CD8-positive, alpha-beta memory T cell (primary cell): Measurements from ENCODE around the gene CDH12. TPM values are rescaled to one million over a fixed set of nuclear protein-coding genes. Genes with fewer than 3 reads are reported as not detected.

Experiments used
- CTCF ChIA-PET: fragments of 350-600 bp; sonication (Branson Sonifier 250); formaldehyde crosslinking; loops from one replicate; lab custom pipeline; 2021; ENCODE audit warnings: antibody characterized with exemption; lab: Charles Lee
- POLR2A ChIA-PET: fragments of 350-600 bp; sonication (Branson Sonifier 250); formaldehyde crosslinking; loops from one replicate; lab custom pipeline; 2021; ENCODE audit warnings: antibody characterized with exemption; lab: Charles Lee
- DNase-seq, 5 donors: peaks; one replicate each; pipeline versions ENCODE4 v3.0.0 to v3.0.0-alpha.2; 2020 to 2022; ENCODE audit warnings: mixed read lengths in 1 of 5
- H3K27ac ChIP-seq: one replicate; pipeline ENCODE4 v1.7.0; 2013; ENCODE audit warnings: low read depth, mild to moderate bottlenecking, low read length, moderate library complexity
- H3K27me3 ChIP-seq: 2 replicates; pipeline ENCODE4 v1.7.0; 2013; ENCODE audit warnings: low read length, mild to moderate bottlenecking; ENCODE audit not compliant: insufficient read depth, poor library complexity, severe bottlenecking
- H3K36me3 ChIP-seq: 2 replicates; pipeline ENCODE4 v1.7.0; 2013; ENCODE audit warnings: mild to moderate bottlenecking, low read length, moderate library complexity; ENCODE audit not compliant: insufficient read depth
- H3K4me1 ChIP-seq: 2 replicates; pipeline ENCODE4 v1.7.0; 2013; ENCODE audit warnings: mild to moderate bottlenecking, low read length, moderate library complexity; ENCODE audit not compliant: insufficient read depth
- H3K4me3 ChIP-seq: 2 replicates; pipeline ENCODE4 v1.7.0; 2013; ENCODE audit warnings: mild to moderate bottlenecking, low read length
- H3K9me3 ChIP-seq: 2 replicates; pipeline ENCODE4 v1.7.0; 2013; ENCODE audit warnings: mild to moderate bottlenecking, low read length
- H3K27ac Mint-ChIP-seq, 8 donors: one replicate each; pipeline ENCODE4 v1.8.0; 2020 to 2021; ENCODE audit warnings: mixed read lengths in 8 of 8, mild to moderate bottlenecking in 6 of 8, inconsistent platforms in 3 of 8, moderate library complexity in 3 of 8
- H3K27me3 Mint-ChIP-seq, 2 donors: one replicate each; pipeline ENCODE4 v1.8.0; 2020 to 2021; ENCODE audit warnings: mixed read lengths in 2 of 2, mild to moderate bottlenecking in 1 of 2, moderate library complexity in 1 of 2
- H3K36me3 Mint-ChIP-seq, 3 donors: one replicate each; pipeline ENCODE4 v1.8.0; 2020 to 2021; ENCODE audit warnings: mixed read lengths in 3 of 3, inconsistent platforms in 1 of 3, mild to moderate bottlenecking in 1 of 3
- H3K4me1 Mint-ChIP-seq, 3 donors: one replicate each; pipeline ENCODE4 v1.8.0; 2020 to 2021; ENCODE audit warnings: mixed read lengths in 3 of 3, inconsistent platforms in 1 of 3, mild to moderate bottlenecking in 1 of 3
- H3K4me3 Mint-ChIP-seq, 7 donors: one replicate each; pipeline ENCODE4 v1.8.0; 2020 to 2021; ENCODE audit warnings: mixed read lengths in 7 of 7, mild to moderate bottlenecking in 6 of 7, moderate library complexity in 4 of 7, inconsistent platforms in 2 of 7
- H3K9me3 Mint-ChIP-seq, 5 donors: one replicate each; pipeline ENCODE4 v1.8.0; 2020 to 2022; ENCODE audit warnings: mixed read lengths in 5 of 5, mild to moderate bottlenecking in 3 of 5, moderate library complexity in 2 of 5, inconsistent platforms in 1 of 5
- polyA plus RNA-seq: library from polyadenylated mRNA; unstranded; fragments of 300-500 nt; fragmentation: Illumina TruSeq; gene quantifications from one replicate; pipeline ENCODE4 v1.2.3, GENCODE V29; 2021
- total RNA-seq, 2 experiments: library from RNA; stranded (reverse); gene quantifications; one replicate each; pipeline ENCODE4 v1.2.3, GENCODE V29; 2021

Gene CDH12
- total and polyA plus RNA-seq, 3 experiments from 2014 or later, result not detected

DNA sequence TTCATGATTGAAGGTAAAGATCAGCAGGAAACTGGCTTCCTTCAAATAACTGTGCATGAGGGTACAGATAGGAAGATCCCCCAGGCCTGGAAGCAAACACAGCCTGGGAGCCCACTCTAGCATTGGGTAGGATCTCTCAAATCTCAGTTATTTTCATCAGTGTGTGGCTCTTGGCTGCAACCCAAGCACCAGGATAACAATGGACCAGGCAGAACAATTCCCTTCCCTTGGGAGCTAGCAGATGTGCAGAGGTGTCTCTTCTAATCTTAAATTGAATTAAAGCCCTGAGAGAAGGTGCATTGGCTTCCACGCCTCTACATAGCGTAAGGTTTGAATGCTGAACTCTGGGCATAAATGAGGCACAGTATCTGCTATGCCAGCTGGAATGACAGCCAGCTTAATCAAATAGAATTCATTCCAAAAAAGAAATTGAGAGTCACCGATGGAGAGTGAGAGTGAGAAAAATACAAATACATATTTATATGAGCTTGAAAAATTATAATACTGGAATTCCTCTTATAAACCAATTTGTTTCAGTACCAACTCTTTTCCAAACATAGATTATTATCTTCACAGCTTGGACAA is 957.3 kb downstream of the CDH12 start:
- H3K4me1 Mint-ChIP-seq, result no peaks in the 10 kb centered on the region
- no peaks in the 10 kb centered on the region for H3K4me1 ChIP-seq
- no peak overlapping the region for H3K4me3 ChIP-seq
- DNase-seq, result no peak
- no peak overlapping the region for H3K27ac Mint-ChIP-seq
- H3K36me3 ChIP-seq, result no peaks in the 10 kb centered on the region
- no peak overlapping the region for H3K4me3 Mint-ChIP-seq
- H3K27me3 Mint-ChIP-seq, result no peaks in the 10 kb centered on the region
- CTCF ChIA-PET, result no interaction called here
- H3K9me3 Mint-ChIP-seq, result peaks cover 0 to 37% (median 6%) of the 10 kb centered on the region in 5 donors
- POLR2A ChIA-PET, result no interaction called here
- no peaks in the 10 kb centered on the region for H3K27me3 ChIP-seq
- H3K9me3 ChIP-seq, result no peaks in the 10 kb centered on the region
- H3K27ac ChIP-seq, result no peak overlapping the region
- H3K36me3 Mint-ChIP-seq, result no peaks in the 10 kb centered on the region

DNA sequence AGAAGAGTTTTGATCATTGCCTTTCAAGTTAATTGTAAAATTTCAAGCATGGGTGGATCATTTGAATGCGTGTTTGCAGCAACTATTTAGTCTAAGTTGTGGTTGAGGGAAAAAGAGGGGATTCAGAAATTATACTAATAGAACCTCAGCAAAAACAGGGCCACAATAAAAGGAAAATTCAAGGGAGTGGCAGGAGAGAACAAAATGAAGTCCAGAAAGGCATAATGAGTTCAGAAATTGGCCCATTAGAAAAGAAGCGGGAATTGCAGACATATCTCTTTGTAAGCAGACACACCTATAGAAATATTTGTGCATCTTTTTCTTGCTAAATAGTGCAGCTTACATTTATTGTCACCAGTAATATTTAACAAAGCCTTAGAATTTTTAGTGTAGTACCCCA is 960.0 kb downstream of the CDH12 start:
- ChIA-PET CTCF (no interaction called here), POLR2A (no interaction called here)
- Mint-ChIP-seq H3K27ac (no peak overlapping the region), H3K27me3 (no peaks in the 10 kb centered on the region), H3K4me1 (no peaks in the 10 kb centered on the region), H3K9me3 (peaks cover 0 to 36% (median 6%) of the 10 kb centered on the region in 5 donors), H3K4me3 (no peak overlapping the region), H3K36me3 (no peaks in the 10 kb centered on the region)
- DNase-seq, result no peak
- no peaks in the 10 kb centered on the region for H3K9me3 ChIP-seq
- H3K36me3 ChIP-seq, result no peaks in the 10 kb centered on the region
- H3K27me3 ChIP-seq, result no peaks in the 10 kb centered on the region
- H3K27ac ChIP-seq, result no peak overlapping the region
- no peaks in the 10 kb centered on the region for H3K4me1 ChIP-seq
- H3K4me3 ChIP-seq, result no peak overlapping the region

DNA sequence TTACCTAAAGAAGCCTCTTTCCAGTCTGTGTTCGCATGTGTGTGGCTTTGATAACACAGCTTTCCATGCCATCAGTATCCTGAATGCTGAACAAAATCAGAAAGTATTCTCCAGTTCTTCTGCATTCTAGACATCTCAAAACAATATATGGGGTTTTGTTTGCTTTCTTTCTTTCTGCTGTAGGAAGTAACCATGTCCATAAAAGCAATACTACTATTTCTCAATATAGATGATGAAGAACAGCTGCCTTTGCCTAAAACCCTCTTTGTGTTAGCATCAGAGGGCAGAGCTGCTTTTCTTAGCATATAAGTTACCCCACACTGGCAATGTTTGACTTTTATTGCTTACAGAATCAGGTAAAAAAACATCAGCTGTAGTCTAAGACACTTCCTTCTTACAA is 963.6 kb downstream of the CDH12 start:
- Mint-ChIP-seq H3K9me3 (peaks cover 2 to 27% (median 7%) of the 10 kb centered on the region in 5 donors), H3K4me3 (no peak overlapping the region), H3K27ac (no peak overlapping the region), H3K36me3 (no peaks in the 10 kb centered on the region), H3K27me3 (no peaks in the 10 kb centered on the region), H3K4me1 (no peaks in the 10 kb centered on the region)
- Histone ChIP-seq H3K27me3 (no peaks in the 10 kb centered on the region), H3K4me1 (no peaks in the 10 kb centered on the region), H3K27ac (no peak overlapping the region), H3K4me3 (no peak overlapping the region), H3K36me3 (no peaks in the 10 kb centered on the region), H3K9me3 (no peaks in the 10 kb centered on the region)
- CTCF ChIA-PET, result interaction anchor here (1.5 kb wide), 1 partner anchor 10 kb away, joined by 3 read pairs; no protein-coding TSS in a partner anchor
- POLR2A ChIA-PET, result interaction anchor here (0.6 kb wide), 1 partner anchor 14 kb away, joined by 8 read pairs; no protein-coding TSS in a partner anchor
- DNase-seq, result no peak

DNA sequence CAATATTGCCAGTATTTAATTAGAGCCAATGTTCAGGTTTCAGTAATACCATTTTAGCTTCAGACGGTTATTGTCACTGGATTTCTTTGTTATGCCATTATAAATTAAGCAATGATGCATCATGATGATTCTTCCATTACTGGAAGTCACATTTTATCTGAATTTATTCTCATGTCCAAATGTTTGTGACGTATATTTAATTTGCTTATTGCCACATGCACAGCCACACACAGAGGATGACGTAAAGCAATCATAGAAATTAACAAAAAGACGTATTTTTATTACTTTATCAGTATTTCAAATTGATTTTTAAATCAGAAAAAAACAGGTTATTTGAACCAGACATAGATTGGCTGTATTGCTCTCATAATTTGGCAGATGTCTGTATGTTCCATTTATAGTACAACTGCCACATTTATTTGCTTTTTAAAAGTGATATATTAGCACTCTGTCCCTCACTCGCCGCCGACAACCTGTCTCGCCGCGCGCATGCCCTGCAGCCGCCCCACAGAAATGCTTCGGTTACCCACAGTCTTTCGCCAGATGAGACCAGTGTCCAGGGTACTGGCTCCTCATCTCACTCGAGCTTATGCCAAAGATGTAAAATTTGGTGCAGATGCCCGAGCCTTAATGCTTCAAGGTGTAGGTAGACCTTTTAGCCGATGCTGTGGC is 970.9 kb downstream of the CDH12 start:
- no peak overlapping the region for H3K4me3 Mint-ChIP-seq
- H3K9me3 ChIP-seq, result no peaks in the 10 kb centered on the region
- no peaks in the 10 kb centered on the region for H3K4me1 Mint-ChIP-seq
- H3K4me3 ChIP-seq, result no peak overlapping the region
- no peaks in the 10 kb centered on the region for H3K36me3 Mint-ChIP-seq
- DNase-seq, result no peak
- H3K4me1 ChIP-seq, result no peaks in the 10 kb centered on the region
- H3K27me3 ChIP-seq, result no peaks in the 10 kb centered on the region
- H3K27ac ChIP-seq, result no peak overlapping the region
- H3K27me3 Mint-ChIP-seq, result no peaks in the 10 kb centered on the region
- peaks cover 2 to 18% (median 8%) of the 10 kb centered on the region in 5 donors for H3K9me3 Mint-ChIP-seq
- POLR2A ChIA-PET, result no interaction called here
- CTCF ChIA-PET, result no interaction called here
- no peaks in the 10 kb centered on the region for H3K36me3 ChIP-seq
- H3K27ac Mint-ChIP-seq, result no peak overlapping the region

DNA sequence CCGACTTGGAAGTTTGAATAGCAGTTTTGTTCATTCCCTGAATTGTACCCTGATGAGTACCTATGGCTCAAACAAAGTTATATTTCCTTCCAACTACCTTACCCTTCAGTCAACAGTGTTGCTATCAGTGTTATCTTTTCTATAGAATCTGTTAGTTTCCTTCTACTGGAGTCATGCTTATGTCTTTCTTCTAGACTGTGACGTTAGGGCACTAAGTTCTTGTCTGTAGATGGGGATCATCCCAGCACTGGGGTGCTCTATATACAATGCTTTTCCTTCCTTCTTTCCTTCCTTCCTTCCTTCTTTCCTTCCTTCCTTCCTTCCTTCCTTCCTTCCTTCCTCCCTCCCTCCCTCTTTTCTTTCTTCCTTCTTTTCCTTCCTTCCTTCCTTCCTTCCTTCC is 973.0 kb downstream of the CDH12 start:
- DNase-seq, result no peak
- ChIA-PET CTCF (no interaction called here), POLR2A (no interaction called here)
- Histone ChIP-seq H3K4me3 (no peak overlapping the region), H3K27me3 (no peaks in the 10 kb centered on the region), H3K4me1 (no peaks in the 10 kb centered on the region), H3K9me3 (no peaks in the 10 kb centered on the region), H3K36me3 (no peaks in the 10 kb centered on the region), H3K27ac (no peak overlapping the region)
- no peaks in the 10 kb centered on the region for H3K27me3 Mint-ChIP-seq
- H3K36me3 Mint-ChIP-seq, result no peaks in the 10 kb centered on the region
- no peak overlapping the region for H3K27ac Mint-ChIP-seq
- H3K4me3 Mint-ChIP-seq, result no peak overlapping the region
- no peaks in the 10 kb centered on the region for H3K4me1 Mint-ChIP-seq
- H3K9me3 Mint-ChIP-seq, result peaks cover 3 to 20% (median 10%) of the 10 kb centered on the region in 5 donors

DNA sequence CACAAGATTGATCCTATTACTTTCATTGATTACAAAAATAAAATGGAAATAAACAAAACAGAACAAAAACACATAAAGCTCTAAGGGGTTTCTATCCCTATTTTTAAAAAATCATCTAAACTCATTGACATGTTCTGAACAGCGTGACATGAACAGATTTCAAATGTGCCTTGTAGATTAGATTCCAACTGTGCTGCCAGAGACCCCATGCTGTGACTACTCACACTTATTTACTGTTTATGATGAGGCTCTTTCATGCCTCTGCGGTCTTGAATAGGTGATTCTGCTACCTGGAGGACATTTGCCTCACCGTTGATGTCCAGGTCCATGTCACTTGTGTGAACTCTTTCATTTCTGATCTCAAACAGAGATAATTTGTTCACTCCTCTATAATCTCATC is 990.2 kb downstream of the CDH12 start:
- Histone ChIP-seq H3K9me3 (no peaks in the 10 kb centered on the region), H3K4me1 (no peaks in the 10 kb centered on the region), H3K27me3 (no peaks in the 10 kb centered on the region), H3K27ac (no peak overlapping the region), H3K36me3 (no peaks in the 10 kb centered on the region), H3K4me3 (no peak overlapping the region)
- H3K27ac Mint-ChIP-seq, result no peak overlapping the region
- ChIA-PET CTCF (no interaction called here), POLR2A (no interaction called here)
- H3K27me3 Mint-ChIP-seq, result no peaks in the 10 kb centered on the region
- no peak for DNase-seq
- H3K9me3 Mint-ChIP-seq, result peaks cover 5 to 14% (median 10%) of the 10 kb centered on the region in 5 donors
- H3K4me3 Mint-ChIP-seq, result no peak overlapping the region
- H3K36me3 Mint-ChIP-seq, result no peaks in the 10 kb centered on the region
- no peaks in the 10 kb centered on the region for H3K4me1 Mint-ChIP-seq

DNA sequence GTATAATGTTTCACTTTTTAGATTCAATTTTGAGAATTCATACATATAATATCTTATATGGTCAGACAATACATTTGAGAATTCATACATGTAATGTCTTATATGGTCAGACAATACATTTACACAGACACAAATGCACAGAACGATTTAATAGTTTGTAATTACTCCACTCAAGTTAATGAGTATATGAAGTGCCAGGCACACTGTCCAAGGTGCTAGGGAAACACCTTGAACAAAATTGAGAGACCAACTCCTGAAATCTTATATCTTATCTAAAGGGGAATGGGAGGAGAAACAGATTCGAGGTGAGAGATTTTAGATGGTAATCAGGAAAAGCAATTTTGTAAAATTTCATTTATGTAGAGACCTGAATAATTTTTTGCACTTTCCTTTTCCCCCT is 994.7 kb downstream of the CDH12 start:
- ChIA-PET POLR2A (no interaction called here), CTCF (no interaction called here)
- Histone ChIP-seq H3K36me3 (no peaks in the 10 kb centered on the region), H3K4me1 (no peaks in the 10 kb centered on the region), H3K4me3 (no peak overlapping the region), H3K27ac (no peak overlapping the region), H3K9me3 (no peaks in the 10 kb centered on the region), H3K27me3 (no peaks in the 10 kb centered on the region)
- H3K36me3 Mint-ChIP-seq, result no peaks in the 10 kb centered on the region
- no peaks in the 10 kb centered on the region for H3K4me1 Mint-ChIP-seq
- no peaks in the 10 kb centered on the region for H3K27me3 Mint-ChIP-seq
- no peak overlapping the region for H3K27ac Mint-ChIP-seq
- no peak for DNase-seq
- H3K4me3 Mint-ChIP-seq, result no peak overlapping the region
- peaks cover 3 to 12% (median 5%) of the 10 kb centered on the region in 5 donors for H3K9me3 Mint-ChIP-seq

DNA sequence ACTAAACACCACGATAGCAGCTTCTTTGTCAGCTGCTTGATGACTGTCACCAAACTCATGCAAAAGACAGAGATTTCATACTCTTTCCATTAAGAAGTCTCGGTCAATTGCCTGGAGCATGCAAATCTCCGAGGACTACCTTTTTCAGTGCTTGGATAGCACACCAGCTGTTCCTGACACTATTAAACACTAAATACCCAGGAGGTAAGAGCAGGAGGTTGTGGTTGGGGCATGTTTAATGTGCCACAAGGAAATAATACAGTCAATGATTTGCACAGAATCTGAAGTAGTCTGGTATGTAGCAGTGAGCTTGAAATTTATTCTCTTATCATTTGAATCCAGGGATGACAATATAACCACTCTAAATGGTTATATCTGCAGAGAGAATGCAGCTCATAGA is 996.2 kb downstream of the CDH12 start:
- Histone ChIP-seq H3K4me1 (no peaks in the 10 kb centered on the region), H3K9me3 (no peaks in the 10 kb centered on the region), H3K4me3 (no peak overlapping the region), H3K27me3 (no peaks in the 10 kb centered on the region), H3K27ac (no peak overlapping the region), H3K36me3 (no peaks in the 10 kb centered on the region)
- Mint-ChIP-seq H3K9me3 (peaks cover 0 to 12% (median 5%) of the 10 kb centered on the region in 5 donors), H3K27me3 (no peaks in the 10 kb centered on the region), H3K36me3 (no peaks in the 10 kb centered on the region), H3K27ac (no peak overlapping the region), H3K4me1 (no peaks in the 10 kb centered on the region), H3K4me3 (no peak overlapping the region)
- ChIA-PET CTCF (no interaction called here), POLR2A (no interaction called here)
- no peak for DNase-seq
